A673 (cell line): Measurements from ENCODE around the gene PRKCSH. TPM values are rescaled to one million over a fixed set of nuclear protein-coding genes. Genes with fewer than 3 reads are reported as not detected.

Experiments
- BruUV-seq: library from RNA; stranded (reverse); fragments of 400-500 nt; replicated peaks from 2 replicates; lab custom pipeline; 2021; lab: Mats Ljungman, UMichigan
- CTCF ChIA-PET: fragments of 300-600 bp; sonication (Branson Sonifier 250); formaldehyde crosslinking; loops from one replicate; lab custom pipeline; 2022; ENCODE audit warnings: antibody characterized with exemption; lab: Charles Lee
- POLR2A ChIA-PET: fragments of 300-600 bp; sonication (Branson Sonifier 250); formaldehyde crosslinking; loops from one replicate; lab custom pipeline; 2022; ENCODE audit warnings: antibody characterized with exemption; ENCODE audit not compliant: low non-redundant PET; lab: Charles Lee
- DNase-seq: peaks from one replicate; pipeline ENCODE4 v3.0.0-alpha.2; 2015; ENCODE audit warnings: low spot score
- H3K27ac ChIP-seq: fragments of 200-600 bp; sonication (generic); 2 replicates; pipeline ENCODE4 v1.5.1; 2016; ENCODE audit warnings: mixed run types, low read depth, mild to moderate bottlenecking, mixed read lengths, antibody characterized with exemption, low read length; ENCODE audit not compliant: poor library complexity, severe bottlenecking
- H3K27me3 ChIP-seq: fragments of 200-600 bp; sonication (generic); replicated peaks from 2 replicates; pipeline ENCODE4 v1.6.1; 2017; ENCODE audit warnings: mixed run types, low read depth, mild to moderate bottlenecking, mixed read lengths, antibody characterized with exemption, low read length; ENCODE audit not compliant: insufficient read depth, poor library complexity
- H3K36me3 ChIP-seq: fragments of 200-600 bp; sonication (generic); 2 replicates; pipeline ENCODE4 v1.6.1; 2016; ENCODE audit warnings: mixed run types, mild to moderate bottlenecking, mixed read lengths, antibody characterized with exemption, low read length; ENCODE audit not compliant: insufficient read depth, poor library complexity, severe bottlenecking
- H3K4me1 ChIP-seq: fragments of 200-600 bp; sonication (generic); 2 replicates; pipeline ENCODE4 v1.6.1; 2017; ENCODE audit warnings: mixed run types, mild to moderate bottlenecking, mixed read lengths, antibody characterized with exemption, low read length; ENCODE audit not compliant: insufficient read depth, poor library complexity, severe bottlenecking
- H3K4me3 ChIP-seq: fragments of 200-600 bp; sonication (generic); 2 replicates; pipeline ENCODE4 v1.5.1; 2016; ENCODE audit warnings: low read depth, mixed run types, mild to moderate bottlenecking, mixed read lengths, low read length; ENCODE audit not compliant: poor library complexity, severe bottlenecking
- H3K9me3 ChIP-seq: fragments of 200-600 bp; sonication (generic); 2 replicates; pipeline ENCODE4 v1.6.1; 2016; ENCODE audit warnings: mixed run types, low read depth, mild to moderate bottlenecking, mixed read lengths, antibody characterized with exemption, low read length; ENCODE audit not compliant: poor library complexity, severe bottlenecking
- EZH2 ChIP-seq: fragments of 200-600 bp; sonication (generic); IDR thresholded peaks from 2 replicates; pipeline ENCODE4 v1.6.1; 2017; ENCODE audit warnings: borderline replicate concordance, low read depth, mild to moderate bottlenecking, mixed read lengths, antibody characterized with exemption, low read length; ENCODE audit not compliant: poor library complexity, severe bottlenecking
- intact Hi-C: fragments of 100-400 bp; cut with micrococcal nuclease; formaldehyde crosslinking; loops from one replicate; pipeline ENCODE4 v1.10.0; 2022; ENCODE audit not compliant: unreplicated experiment
- total RNA-seq: library from RNA; stranded (reverse); gene quantifications from 2 replicates; pipeline ENCODE4 v1.2.3, GENCODE V29; 2021
- TF ChIP-seq, protein P1 (sequence below): fragments of 300-800, 200-600 bp; sonication (generic); conservative IDR thresholded peaks from 2 replicates; pipeline ENCODE4 v1.5.1; 2017; ENCODE audit warnings: low read depth, mild to moderate bottlenecking, antibody characterized with exemption, low read length, moderate library complexity, mixed read lengths

The PRKCSH gene
- total RNA-seq, 1 experiment from 2014 or later = 468 TPM

DNA sequence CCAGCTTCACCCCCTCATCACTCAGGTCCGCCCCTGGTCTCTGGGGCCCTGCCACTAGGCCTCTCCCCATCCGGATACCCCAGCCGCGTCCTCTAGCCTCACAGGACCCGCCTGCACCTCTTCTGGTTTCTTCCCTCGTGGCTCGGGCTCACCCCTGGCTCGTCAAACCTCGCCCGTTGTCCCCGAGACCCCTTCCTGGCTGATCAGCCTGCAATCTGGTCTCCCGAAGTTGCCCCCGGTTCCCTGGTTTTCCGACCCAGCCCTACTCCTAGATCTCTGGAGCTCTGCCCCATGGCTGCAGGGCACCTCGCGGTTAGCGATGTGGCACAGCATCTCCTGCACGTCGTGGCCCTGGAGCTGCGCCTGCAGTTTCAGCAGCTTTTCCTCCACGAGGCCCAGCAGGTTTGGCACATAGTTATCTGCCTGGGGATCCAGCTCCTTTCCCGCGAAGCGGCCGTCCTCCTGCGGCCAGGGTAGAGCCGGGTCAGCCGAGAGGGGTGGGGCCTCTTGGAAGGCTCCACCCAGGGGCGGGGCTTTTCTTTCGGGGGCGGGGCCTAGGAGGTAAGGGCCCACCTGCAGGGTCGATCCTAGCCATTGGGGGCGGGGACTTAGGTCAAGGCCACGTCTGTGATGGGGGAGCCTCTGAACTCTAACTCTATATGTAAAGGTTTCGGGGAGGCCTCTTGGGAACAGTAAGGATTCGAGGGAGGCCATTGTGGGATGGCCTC is 13.9 kb upstream of the PRKCSH start:
- CTCF ChIA-PET = interaction anchor here (0.6 to 1.4 kb wide), 2 partner anchors 14 to 53 kb away, joined by 3 to 5 read pairs; partner anchors contain the start of genes ODAD3 and PRKCSH
- Histone ChIP-seq H3K36me3 (no peaks in the 10 kb centered on the region), H3K27me3 (peaks cover 40% of the 10 kb centered on the region), H3K4me1 (no peaks in the 10 kb centered on the region), H3K9me3 (no peaks in the 10 kb centered on the region), H3K4me3 (peak overlapping the region; percentile 4), H3K27ac (no peak overlapping the region)
- intact Hi-C loops = no loop called here
- TF ChIP-seq EZH2 = no peak
- TF ChIP-seq, protein P1, sequence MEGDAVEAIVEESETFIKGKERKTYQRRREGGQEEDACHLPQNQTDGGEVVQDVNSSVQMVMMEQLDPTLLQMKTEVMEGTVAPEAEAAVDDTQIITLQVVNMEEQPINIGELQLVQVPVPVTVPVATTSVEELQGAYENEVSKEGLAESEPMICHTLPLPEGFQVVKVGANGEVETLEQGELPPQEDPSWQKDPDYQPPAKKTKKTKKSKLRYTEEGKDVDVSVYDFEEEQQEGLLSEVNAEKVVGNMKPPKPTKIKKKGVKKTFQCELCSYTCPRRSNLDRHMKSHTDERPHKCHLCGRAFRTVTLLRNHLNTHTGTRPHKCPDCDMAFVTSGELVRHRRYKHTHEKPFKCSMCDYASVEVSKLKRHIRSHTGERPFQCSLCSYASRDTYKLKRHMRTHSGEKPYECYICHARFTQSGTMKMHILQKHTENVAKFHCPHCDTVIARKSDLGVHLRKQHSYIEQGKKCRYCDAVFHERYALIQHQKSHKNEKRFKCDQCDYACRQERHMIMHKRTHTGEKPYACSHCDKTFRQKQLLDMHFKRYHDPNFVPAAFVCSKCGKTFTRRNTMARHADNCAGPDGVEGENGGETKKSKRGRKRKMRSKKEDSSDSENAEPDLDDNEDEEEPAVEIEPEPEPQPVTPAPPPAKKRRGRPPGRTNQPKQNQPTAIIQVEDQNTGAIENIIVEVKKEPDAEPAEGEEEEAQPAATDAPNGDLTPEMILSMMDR = no peak
- BruUV-seq = no TSS peak
- POLR2A ChIA-PET = interaction anchor here (0.6 kb wide), 1 partner anchor 14 kb away, joined by 6 read pairs; no protein-coding TSS in a partner anchor
- no peak for DNase-seq

DNA sequence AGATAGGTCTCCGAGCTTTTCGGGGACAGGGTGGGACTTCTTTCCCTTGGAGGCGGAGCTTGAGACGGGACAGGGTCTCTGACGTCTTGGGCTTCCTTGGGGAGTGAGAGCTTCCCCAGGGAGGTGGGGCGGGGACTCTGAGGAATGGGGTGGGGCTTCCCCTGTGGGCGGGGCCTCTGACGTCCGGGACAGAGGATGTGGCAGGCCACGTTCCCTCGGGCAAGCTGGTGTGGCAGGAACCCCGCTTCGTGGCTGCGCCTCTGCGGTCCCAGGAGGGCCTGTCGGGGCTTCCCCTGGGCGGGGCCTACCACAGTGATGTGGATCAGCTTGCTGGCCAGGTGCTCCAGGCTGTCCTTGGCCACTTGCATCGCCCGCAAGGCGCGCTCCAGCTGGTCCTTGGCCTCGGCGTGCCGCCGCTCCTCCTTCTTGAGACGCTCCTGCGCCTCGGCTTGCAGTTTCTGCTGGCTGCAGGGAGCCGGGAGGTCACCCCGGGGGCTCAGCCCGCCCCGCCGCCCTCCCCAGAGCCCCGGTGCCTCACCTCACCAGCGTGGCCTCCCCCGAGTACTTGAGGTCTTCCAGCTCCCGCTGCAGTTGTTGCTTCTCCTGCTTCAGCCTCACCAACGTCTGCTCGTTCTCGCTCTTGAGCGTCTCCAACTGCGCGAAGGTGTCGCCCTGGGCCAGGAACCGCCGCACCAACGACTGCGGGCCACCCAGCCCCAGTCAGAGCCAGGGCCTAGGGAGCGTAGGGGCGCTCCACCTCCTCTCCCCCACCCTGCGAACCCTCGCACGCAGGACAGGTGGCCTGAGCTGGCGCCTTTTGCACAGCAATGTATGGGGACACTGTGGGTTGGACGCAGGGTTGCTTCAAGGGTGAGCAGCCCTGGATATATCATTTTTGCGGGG is 13.0 kb upstream of the PRKCSH start:
- DNase-seq = peak; percentile 63
- Histone ChIP-seq H3K4me3 (peak overlapping the region; percentile 4), H3K4me1 (no peaks in the 10 kb centered on the region), H3K36me3 (no peaks in the 10 kb centered on the region), H3K9me3 (no peaks in the 10 kb centered on the region), H3K27ac (no peak overlapping the region), H3K27me3 (peaks cover 40% of the 10 kb centered on the region)
- POLR2A ChIA-PET = interaction anchor here (0.6 kb wide), 1 partner anchor 15 kb away, joined by 6 read pairs; no protein-coding TSS in a partner anchor
- no TSS peak for BruUV-seq
- CTCF ChIA-PET = interaction anchor here (1.4 kb wide), 1 partner anchor 13 kb away, joined by 5 read pairs; the partner anchor contains the start of genes ODAD3 and PRKCSH
- no peak for TF ChIP-seq EZH2
- intact Hi-C loops = no loop called here

DNA sequence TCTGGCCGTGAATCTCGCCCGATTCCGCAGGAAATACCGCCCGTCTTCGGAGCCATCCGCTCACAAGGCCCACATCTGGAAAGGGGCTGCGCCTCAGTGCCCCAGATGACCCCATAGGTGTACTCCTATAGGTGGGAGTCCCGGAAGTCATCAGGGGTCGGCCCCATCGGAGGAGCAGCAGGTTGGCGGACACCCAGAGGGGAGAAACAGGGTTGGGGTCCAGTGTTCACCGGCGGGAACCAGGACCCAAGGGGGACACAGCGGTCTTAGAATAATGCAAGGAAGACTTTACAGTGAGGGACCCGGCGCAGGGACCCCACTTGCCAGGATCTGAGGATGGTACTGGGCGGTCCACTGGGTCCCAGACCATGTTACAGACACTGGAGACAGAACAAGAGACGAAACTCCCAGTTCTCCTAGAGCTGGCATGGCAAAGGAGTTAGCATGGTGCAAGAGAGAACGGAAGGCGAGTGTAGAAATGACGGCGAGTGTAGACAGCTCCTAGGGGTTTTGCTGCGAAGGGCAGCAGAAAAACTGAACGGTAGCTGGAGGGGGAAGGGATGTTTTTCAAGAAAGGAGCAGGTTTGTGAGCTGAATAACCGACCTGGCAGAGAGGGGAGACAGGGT is 12.2 kb upstream of the PRKCSH start:
- ChIA-PET CTCF (no interaction called here), POLR2A (no interaction called here)
- no TSS peak for BruUV-seq
- Histone ChIP-seq H3K27me3 (peaks cover 34% of the 10 kb centered on the region), H3K9me3 (no peaks in the 10 kb centered on the region), H3K27ac (no peak overlapping the region), H3K4me1 (no peaks in the 10 kb centered on the region), H3K36me3 (no peaks in the 10 kb centered on the region), H3K4me3 (no peak overlapping the region)
- intact Hi-C loops = no loop called here
- TF ChIP-seq, protein P1 = no peak
- TF ChIP-seq EZH2 = no peak
- no peak for DNase-seq
